Body of pancreas (tissue), 4 donors: ENCODE measurements around the gene AKR1C8. TPM values are rescaled to one million over a fixed set of nuclear protein-coding genes. Genes with fewer than 3 reads are reported as not detected.
"Not testable (repeated sequence)": the region's sequence is repeated elsewhere in the genome, so short reads cannot be mapped to it uniquely, and the experiment has no call there.

ENCODE experiments used
- ATAC-seq: fragments of 150-250 bp; one replicate; pipeline ENCODE4 v1.9.1; 2016
- DNase-seq, 4 donors: peaks; one replicate each; pipeline ENCODE4 v3.0.0-alpha.2; 2019
- H3K27ac ChIP-seq, 4 donors: fragments of 200-600 bp; sonication (generic); 1 replicate in 3 of 4; 2 replicates in 1 of 4; pipeline versions ENCODE4 v1.5.1 to v1.6.1; 2016 to 2019; ENCODE audit warnings: mild to moderate bottlenecking in 1 of 4, mixed read lengths in 1 of 4, moderate library complexity in 1 of 4
- H3K27me3 ChIP-seq, 2 donors: fragments of 200-600 bp; sonication (generic); one replicate each; pipeline ENCODE4 v1.6.0; 2016; ENCODE audit warnings: mild to moderate bottlenecking in 1 of 2
- H3K36me3 ChIP-seq, 2 donors: fragments of 200-600 bp; sonication (generic); replicated peaks in 1 of 2; 2 replicates each; pipeline ENCODE4 v1.5.1; 2016; ENCODE audit warnings: low read depth in 2 of 2; ENCODE audit not compliant: insufficient read depth in 1 of 2
- H3K4me1 ChIP-seq: fragments of 200-600 bp; sonication (generic); one replicate; pipeline ENCODE4 v1.6.0; 2016
- H3K4me3 ChIP-seq, 2 donors: fragments of 200-600 bp; sonication (generic); 1 replicate in 1 of 2; 2 replicates in 1 of 2; pipeline ENCODE4 v1.5.1; 2016 to 2019
- H3K9me3 ChIP-seq, 3 donors: fragments of 200-600 bp; sonication (generic); 1 replicate in 2 of 3; 2 replicates in 1 of 3; pipeline ENCODE4 v1.5.1; 2016
- POLR2A ChIP-seq, 3 donors: fragments of 450-650 bp; IDR thresholded peaks; one replicate each; pipeline ENCODE4 v1.6.1; 2016; ENCODE audit warnings: antibody characterized with exemption in 3 of 3, mild to moderate bottlenecking in 2 of 3
- WGBS, 2 donors: methylation state at CpG; one replicate each; pipeline ENCODE4 v1.1.5; 2017; 5-methylcytosine and 5-hydroxymethylcytosine counted together
- intact Hi-C: fragments of 100-400 bp; cut with DNase I; formaldehyde crosslinking; loops from one replicate; pipeline ENCODE4 v1.15.1; 2023
- total RNA-seq, 2 donors: library from RNA; depleted of rRNA; stranded (reverse); fragments of >200 nt; gene quantifications; one replicate each; pipeline ENCODE4 v1.1.0, GENCODE V29; 2016
- TF ChIP-seq, protein P1 (sequence below), 7 experiments: fragments of 450-650 bp in 4 of 7; fragments of 200-600 bp in 3 of 7; sonication (generic) in 3 of 7; IDR thresholded peaks; one replicate each; pipeline ENCODE4 v1.5.1; 2016 to 2019; ENCODE audit warnings: antibody characterized with exemption in 7 of 7

The AKR1C8 gene
- total RNA-seq, 2 donors from 2014 or later = not detected

- TF ChIP-seq, protein P1, sequence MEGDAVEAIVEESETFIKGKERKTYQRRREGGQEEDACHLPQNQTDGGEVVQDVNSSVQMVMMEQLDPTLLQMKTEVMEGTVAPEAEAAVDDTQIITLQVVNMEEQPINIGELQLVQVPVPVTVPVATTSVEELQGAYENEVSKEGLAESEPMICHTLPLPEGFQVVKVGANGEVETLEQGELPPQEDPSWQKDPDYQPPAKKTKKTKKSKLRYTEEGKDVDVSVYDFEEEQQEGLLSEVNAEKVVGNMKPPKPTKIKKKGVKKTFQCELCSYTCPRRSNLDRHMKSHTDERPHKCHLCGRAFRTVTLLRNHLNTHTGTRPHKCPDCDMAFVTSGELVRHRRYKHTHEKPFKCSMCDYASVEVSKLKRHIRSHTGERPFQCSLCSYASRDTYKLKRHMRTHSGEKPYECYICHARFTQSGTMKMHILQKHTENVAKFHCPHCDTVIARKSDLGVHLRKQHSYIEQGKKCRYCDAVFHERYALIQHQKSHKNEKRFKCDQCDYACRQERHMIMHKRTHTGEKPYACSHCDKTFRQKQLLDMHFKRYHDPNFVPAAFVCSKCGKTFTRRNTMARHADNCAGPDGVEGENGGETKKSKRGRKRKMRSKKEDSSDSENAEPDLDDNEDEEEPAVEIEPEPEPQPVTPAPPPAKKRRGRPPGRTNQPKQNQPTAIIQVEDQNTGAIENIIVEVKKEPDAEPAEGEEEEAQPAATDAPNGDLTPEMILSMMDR (IDR thresholded peaks at IDR 0.05) = no peak
- TF ChIP-seq POLR2A (IDR thresholded peaks at IDR 0.05) = no peak
- H3K9me3 ChIP-seq = no peaks in the 10 kb centered on the region
- intact Hi-C loops = no loop called here
These were observed 68.3 kb downstream of the AKR1C8 start for GRCh38 chr10:5116621-5117020.

GRCh38 chr10:5109861-5110260, 75.1 kb downstream of the AKR1C8 start:
- H3K27ac ChIP-seq, H3K27me3 ChIP-seq, H3K36me3 ChIP-seq, H3K4me3 ChIP-seq, H3K4me1 ChIP-seq, intact Hi-C loops, DNase-seq, H3K9me3 ChIP-seq, ATAC-seq: not testable (repeated sequence)
- 91 to 100% methylated on average over 1 to 12 of the region's 12 CpGs for WGBS, 2 donors

More at GRCh38 chr10:5116621-5117020, 68.3 kb downstream of the AKR1C8 start:
- no peak for DNase-seq
- no peaks in the 10 kb centered on the region for H3K27me3 ChIP-seq
- H3K4me1 ChIP-seq = no peaks in the 10 kb centered on the region
- H3K36me3 ChIP-seq = no peaks in the 10 kb centered on the region
- WGBS, 2 donors = 80 to 85% methylated on average over 5 of the region's 5 CpGs
- no peak overlapping the region for H3K27ac ChIP-seq
- H3K4me3 ChIP-seq = no peak overlapping the region
- ATAC-seq = no peak

GRCh38 chr10:5108658-5109416, 76.1 kb downstream of the AKR1C8 start:
- no peak for ATAC-seq
- peaks cover 4% of the 10 kb centered on the region for H3K4me1 ChIP-seq
- 45 to 69% methylated on average over 3 of the region's 3 CpGs for WGBS, 2 donors
- TF ChIP-seq POLR2A (IDR thresholded peaks at IDR 0.05) = no peak
- TF ChIP-seq, protein P1 (IDR thresholded peaks at IDR 0.05) = no peak
- H3K9me3 ChIP-seq = no peaks in the 10 kb centered on the region
- intact Hi-C loops = no loop called here
- no peak overlapping the region for H3K27ac ChIP-seq
- H3K27me3 ChIP-seq = no peaks in the 10 kb centered on the region
- no peak overlapping the region for H3K4me3 ChIP-seq
- H3K36me3 ChIP-seq = peaks cover 0 to 2% of the 10 kb centered on the region in 2 donors
- no peak for DNase-seq

DNA sequence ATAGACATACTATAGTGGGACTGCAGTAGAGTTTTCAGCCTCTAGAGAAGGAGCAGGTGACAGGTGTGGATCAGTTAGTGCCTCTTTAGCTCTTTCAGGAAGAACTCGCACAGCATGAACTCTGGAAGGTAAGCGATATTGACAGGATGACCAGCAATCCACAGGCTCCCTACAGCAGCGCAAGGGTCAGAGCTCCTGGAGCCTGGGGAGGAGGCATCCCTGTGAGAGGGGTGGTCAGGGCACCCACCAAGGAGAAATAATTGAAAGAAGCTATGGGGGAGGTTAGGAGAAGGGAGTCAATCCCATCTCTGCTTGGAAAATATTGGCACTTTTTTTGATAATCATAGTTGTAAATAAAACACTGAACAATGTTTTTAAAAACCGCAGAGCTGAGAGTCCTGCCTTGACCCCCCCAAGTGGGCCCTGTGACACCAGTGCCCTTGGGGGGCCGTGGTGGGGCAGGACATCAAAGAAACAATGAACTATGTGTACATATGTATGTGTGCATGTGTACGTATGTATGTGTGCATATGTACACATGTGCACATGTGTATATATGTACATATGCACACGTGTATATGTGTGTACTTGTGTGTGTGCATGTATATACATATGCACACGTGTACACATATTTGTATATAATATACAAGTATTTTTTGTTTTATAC, 77.0 kb downstream of the AKR1C8 start:
- H3K36me3 ChIP-seq = peaks cover 2 to 4% of the 10 kb centered on the region in 2 donors
- no peaks in the 10 kb centered on the region for H3K9me3 ChIP-seq
- no peak overlapping the region for H3K27ac ChIP-seq
- 66 to 78% methylated on average over 8 of the region's 8 CpGs for WGBS, 2 donors
- no peaks in the 10 kb centered on the region for H3K27me3 ChIP-seq
- TF ChIP-seq POLR2A (IDR thresholded peaks at IDR 0.05) = no peak
- ATAC-seq = no peak
- no peak overlapping the region for H3K4me3 ChIP-seq
- peaks cover 4% of the 10 kb centered on the region for H3K4me1 ChIP-seq
- DNase-seq = no peak
- intact Hi-C loops = no loop called here

- H3K27ac ChIP-seq = no peak overlapping the region
- no peak for TF ChIP-seq POLR2A (IDR thresholded peaks at IDR 0.05)
- TF ChIP-seq, protein P1 (IDR thresholded peaks at IDR 0.05) = no peak
- no peak for DNase-seq
- intact Hi-C loops = no loop called here
- peaks cover 4% of the 10 kb centered on the region for H3K4me1 ChIP-seq
- H3K4me3 ChIP-seq = no peak overlapping the region
- H3K27me3 ChIP-seq = no peaks in the 10 kb centered on the region
- H3K36me3 ChIP-seq = peaks cover 4 to 5% of the 10 kb centered on the region in 2 donors
- H3K9me3 ChIP-seq = no peaks in the 10 kb centered on the region
- no peak for ATAC-seq
- WGBS, 2 donors = 80 to 85% methylated on average over 1 of the region's 1 CpG
These were observed 78.4 kb downstream of the AKR1C8 start for GRCh38 chr10:5106553-5106952.
